Thyroid gland (tissue), 4 donors: Measurements from ENCODE around the gene SGIP1. TPM values are rescaled to one million over a fixed set of nuclear protein-coding genes. Genes with fewer than 3 reads are reported as not detected.

ENCODE experiments used
- DNase-seq, 2 donors: peaks; one replicate each; pipeline ENCODE4 v3.0.0-alpha.2; 2019
- H3K27ac ChIP-seq, 3 donors: fragments of 200-600 bp; sonication (generic); 1 replicate in 2 of 3; 2 replicates in 1 of 3; pipeline ENCODE4 v1.5.1; 2016 to 2019; ENCODE audit warnings: mild to moderate bottlenecking in 1 of 3, moderate library complexity in 1 of 3
- H3K27me3 ChIP-seq: fragments of 200-600 bp; sonication (generic); one replicate; pipeline ENCODE4 v1.5.1; 2019
- H3K36me3 ChIP-seq, 2 donors: fragments of 200-600 bp; sonication (generic); one replicate each; pipeline ENCODE4 v1.5.1; 2016 to 2019
- H3K4me1 ChIP-seq, 2 donors: fragments of 200-600 bp; sonication (generic); one replicate each; pipeline ENCODE4 v1.5.1; 2017 to 2019
- H3K4me3 ChIP-seq, 3 donors: fragments of 200-600 bp; sonication (generic); replicated peaks in 1 of 3; 1 replicate in 2 of 3; 2 replicates in 1 of 3; pipeline ENCODE4 v1.5.1; 2016; ENCODE audit warnings: mild to moderate bottlenecking in 1 of 3
- H3K9me3 ChIP-seq: fragments of 200-600 bp; sonication (generic); one replicate; pipeline ENCODE4 v1.5.1; 2017
- CTCF ChIP-seq, 6 experiments: fragments of 200-600 bp in 3 of 6; fragments of 450-650 bp in 3 of 6; sonication (generic) in 3 of 6; IDR thresholded peaks; one replicate each; pipeline ENCODE4 v1.5.1; 2016 to 2019; ENCODE audit warnings: antibody characterized with exemption in 6 of 6, mild to moderate bottlenecking in 2 of 6, inconsistent platforms in 1 of 6, moderate library complexity in 1 of 6
- POLR2A ChIP-seq, 2 donors: fragments of 450-650 bp; IDR thresholded peaks; one replicate each; pipeline ENCODE4 v1.6.1; 2017; ENCODE audit warnings: antibody characterized with exemption in 2 of 2, mild to moderate bottlenecking in 2 of 2, moderate library complexity in 1 of 2
- WGBS, 2 donors: methylation state at CpG; one replicate each; pipeline ENCODE4 v1.1.5; 2017; 5-methylcytosine and 5-hydroxymethylcytosine counted together
- intact Hi-C: fragments of 100-400 bp; cut with DNase I; formaldehyde crosslinking; loops from one replicate; pipeline ENCODE4 v1.15.1; 2023
- total RNA-seq, 4 donors: library from RNA; depleted of rRNA; stranded (reverse); fragments of >200 nt; gene quantifications; one replicate each; pipeline ENCODE4 v1.2.3, GENCODE V29; 2016

SGIP1 gene
- total RNA-seq, 4 donors from 2014 or later: 18.7 to 25.6 (median 22.4) TPM

- DNase-seq: no peak
- Histone ChIP-seq H3K27me3 (no peaks in the 10 kb centered on the region), H3K27ac (no peak overlapping the region), H3K4me3 (no peak overlapping the region), H3K36me3 (no peaks in the 10 kb centered on the region), H3K9me3 (no peaks in the 10 kb centered on the region), H3K4me1 (no peaks in the 10 kb centered on the region)
- 67 to 68% methylated on average over 2 of the region's 2 CpGs for WGBS, 2 donors
- intact Hi-C loops: no loop called here
- TF ChIP-seq CTCF (IDR thresholded peaks at IDR 0.05) (no peak), POLR2A (IDR thresholded peaks at IDR 0.05) (no peak)
Observed at GRCh38 chr1:66652556-66652955, 118.6 kb downstream of the SGIP1 start.

DNA sequence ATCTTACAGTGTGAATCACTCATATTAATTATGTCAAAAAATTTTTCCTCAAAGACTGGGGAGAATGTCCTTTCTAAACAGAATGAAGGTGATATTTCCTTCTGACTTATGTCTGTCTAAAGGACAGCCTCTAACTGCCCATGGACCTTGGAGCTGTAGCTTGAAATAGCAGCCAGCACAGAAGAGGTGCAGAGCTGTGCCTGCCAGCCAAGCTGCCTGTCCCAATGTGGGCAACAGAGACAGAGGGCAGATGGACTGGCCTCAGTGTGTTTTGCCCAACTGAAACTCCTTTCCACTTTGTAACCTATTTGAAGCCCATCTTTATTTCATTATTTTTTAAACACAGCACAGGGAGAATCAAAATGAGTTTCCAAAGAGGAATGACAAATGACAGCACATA is 120.7 kb downstream of the SGIP1 start:
- TF ChIP-seq CTCF (IDR thresholded peaks at IDR 0.05) (no peak), POLR2A (IDR thresholded peaks at IDR 0.05) (no peak)
- no peak overlapping the region for H3K27ac ChIP-seq
- no peaks in the 10 kb centered on the region for H3K9me3 ChIP-seq
- no peaks in the 10 kb centered on the region for H3K36me3 ChIP-seq
- no peak overlapping the region for H3K4me3 ChIP-seq
- no peak for DNase-seq
- H3K4me1 ChIP-seq: no peaks in the 10 kb centered on the region
- intact Hi-C loops: no loop called here
- H3K27me3 ChIP-seq: no peaks in the 10 kb centered on the region

DNA sequence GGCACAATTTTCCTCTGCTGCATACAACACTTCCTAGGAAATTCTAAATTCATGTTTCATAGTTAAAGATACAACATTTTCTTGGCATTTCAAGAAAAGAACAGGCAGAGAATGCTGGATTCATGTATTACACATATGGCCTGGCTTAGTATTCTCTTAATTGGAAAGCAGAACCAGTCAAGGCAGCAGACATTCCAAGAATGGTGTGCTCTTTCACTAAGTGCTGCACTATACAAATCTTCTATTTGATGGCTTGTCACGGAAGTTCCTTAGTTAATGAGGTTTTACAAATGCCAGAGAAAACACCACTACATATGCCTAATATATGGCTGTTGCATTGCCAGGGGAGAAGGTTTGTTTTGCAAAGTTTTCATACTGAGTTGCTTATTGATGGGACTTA is 137.5 kb downstream of the SGIP1 start:
- WGBS, 2 donors: 91 to 96% methylated on average over 1 of the region's 1 CpG
- TF ChIP-seq POLR2A (IDR thresholded peaks at IDR 0.05): no peak
- TF ChIP-seq CTCF (IDR thresholded peaks at IDR 0.05): no peak

GRCh38 chr1:66676613-66677298 is 142.8 kb downstream of the SGIP1 start:
- H3K9me3 ChIP-seq: no peaks in the 10 kb centered on the region
- no peak for DNase-seq
- intact Hi-C loops: no loop called here
- no peaks in the 10 kb centered on the region for H3K4me1 ChIP-seq
- no peaks in the 10 kb centered on the region for H3K36me3 ChIP-seq
- H3K4me3 ChIP-seq: no peak overlapping the region
- H3K27me3 ChIP-seq: no peaks in the 10 kb centered on the region
- TF ChIP-seq POLR2A (IDR thresholded peaks at IDR 0.05): no peak
- TF ChIP-seq CTCF (IDR thresholded peaks at IDR 0.05): no peak
- peak overlapping the region in 1 of 3 donors; percentile 44 for H3K27ac ChIP-seq
- WGBS, 2 donors: 61 to 62% methylated on average over 3 of the region's 3 CpGs

More for the DNA sequence above, 137.5 kb downstream of the SGIP1 start:
- Histone ChIP-seq H3K4me1 (no peaks in the 10 kb centered on the region), H3K27ac (no peak overlapping the region), H3K36me3 (no peaks in the 10 kb centered on the region), H3K27me3 (no peaks in the 10 kb centered on the region), H3K9me3 (no peaks in the 10 kb centered on the region), H3K4me3 (no peak overlapping the region)
- intact Hi-C loops: no loop called here
- no peak for DNase-seq

- WGBS, 2 donors: 87 to 89% methylated on average over 1 of the region's 1 CpG
- Histone ChIP-seq H3K4me3 (no peak overlapping the region), H3K27me3 (no peaks in the 10 kb centered on the region), H3K9me3 (no peaks in the 10 kb centered on the region), H3K4me1 (no peaks in the 10 kb centered on the region), H3K27ac (no peak overlapping the region), H3K36me3 (no peaks in the 10 kb centered on the region)
- DNase-seq: no peak
- TF ChIP-seq POLR2A (IDR thresholded peaks at IDR 0.05): no peak
- TF ChIP-seq CTCF (IDR thresholded peaks at IDR 0.05): no peak
- intact Hi-C loops: no loop called here
Observed at GRCh38 chr1:66678146-66678545, 144.2 kb downstream of the SGIP1 start.
